HEK293T (cell line): ENCODE data around the gene LRIG2.
"Not testable (repeated sequence)": the region's sequence is repeated elsewhere in the genome, so short reads cannot be mapped to it uniquely, and the experiment has no call there.

ENCODE experiments used
- CTCF ChIA-PET: fragments of 350-600 bp; formaldehyde crosslinking; extraction: SDS; loops from one replicate; lab custom pipeline; 2021; ENCODE audit warnings: antibody characterized with exemption, inconsistent platforms; lab: Yijun Ruan, JAX
- POLR2A ChIA-PET: fragments of 350-600 bp; formaldehyde crosslinking; extraction: SDS; loops from one replicate; lab custom pipeline; 2020; ENCODE audit warnings: antibody characterized with exemption, inconsistent platforms; lab: Yijun Ruan, JAX
- DNase-seq: peaks from one replicate; pipeline ENCODE4 v3.0.0; 2012; ENCODE audit warnings: mixed read lengths; ENCODE audit errors: extremely low spot score
- ARNT ChIP-seq: fragments of 450-650 bp; IDR thresholded peaks from 2 replicates; pipeline ENCODE4 v1.6.1; 2017; ENCODE audit warnings: mild to moderate bottlenecking
- BHLHE40 ChIP-seq: fragments of 450-650 bp; IDR thresholded peaks from 2 replicates; pipeline ENCODE4 v1.6.1; 2016; ENCODE audit warnings: mild to moderate bottlenecking, moderate library complexity, borderline replicate concordance
- CTBP1 ChIP-seq: fragments of 450-650 bp; IDR thresholded peaks from 2 replicates; pipeline ENCODE4 v1.6.1; 2016; ENCODE audit warnings: borderline replicate concordance
- ELF4 ChIP-seq: fragments of 450-650 bp; IDR thresholded peaks from 2 replicates; pipeline ENCODE4 v1.6.1; 2017; ENCODE audit warnings: antibody characterized with exemption
- FOXA1 ChIP-seq: fragments of 450-650 bp; IDR thresholded peaks from 2 replicates; pipeline ENCODE4 v1.6.1; 2016; ENCODE audit warnings: mild to moderate bottlenecking
- FOXK2 ChIP-seq: fragments of 450-650 bp; IDR thresholded peaks from 2 replicates; pipeline ENCODE4 v1.6.1; 2016; ENCODE audit warnings: mild to moderate bottlenecking
- FOXM1 ChIP-seq: fragments of 450-650 bp; IDR thresholded peaks from 2 replicates; pipeline ENCODE4 v1.6.1; 2017; ENCODE audit warnings: mild to moderate bottlenecking, borderline replicate concordance
- HDGF ChIP-seq: fragments of 450-650 bp; IDR thresholded peaks from 2 replicates; pipeline ENCODE4 v1.6.1; 2017; ENCODE audit warnings: antibody characterized with exemption, borderline replicate concordance
- L3MBTL2 ChIP-seq: fragments of 450-650 bp; conservative IDR thresholded peaks from 2 replicates; pipeline ENCODE4 v1.6.1; 2016; ENCODE audit warnings: mild to moderate bottlenecking
- LEF1 ChIP-seq: fragments of 450-650 bp; IDR thresholded peaks from 2 replicates; pipeline ENCODE4 v1.6.1; 2017; ENCODE audit warnings: mild to moderate bottlenecking, borderline replicate concordance
- NFRKB ChIP-seq: fragments of 450-650 bp; IDR thresholded peaks from 2 replicates; pipeline ENCODE4 v1.6.1; 2016; ENCODE audit warnings: mild to moderate bottlenecking, moderate library complexity
- SP1 ChIP-seq: fragments of 450-650 bp; IDR thresholded peaks from 2 replicates; pipeline ENCODE4 v1.6.1; 2017
- SUZ12 ChIP-seq: fragments of 450-650 bp; IDR thresholded peaks from 2 replicates; pipeline ENCODE4 v1.6.1; 2016; ENCODE audit warnings: mild to moderate bottlenecking
- TARDBP ChIP-seq: fragments of 450-650 bp; IDR thresholded peaks from 2 replicates; pipeline ENCODE4 v1.6.1; 2016
- ZNF384 ChIP-seq: fragments of 450-650 bp; IDR thresholded peaks from 2 replicates; pipeline ENCODE4 v1.6.1; 2016
- TF ChIP-seq, protein P1 (sequence below): fragments of 450-650 bp; IDR thresholded peaks from 2 replicates; pipeline ENCODE4 v1.6.1; 2016

Gene LRIG2

DNA sequence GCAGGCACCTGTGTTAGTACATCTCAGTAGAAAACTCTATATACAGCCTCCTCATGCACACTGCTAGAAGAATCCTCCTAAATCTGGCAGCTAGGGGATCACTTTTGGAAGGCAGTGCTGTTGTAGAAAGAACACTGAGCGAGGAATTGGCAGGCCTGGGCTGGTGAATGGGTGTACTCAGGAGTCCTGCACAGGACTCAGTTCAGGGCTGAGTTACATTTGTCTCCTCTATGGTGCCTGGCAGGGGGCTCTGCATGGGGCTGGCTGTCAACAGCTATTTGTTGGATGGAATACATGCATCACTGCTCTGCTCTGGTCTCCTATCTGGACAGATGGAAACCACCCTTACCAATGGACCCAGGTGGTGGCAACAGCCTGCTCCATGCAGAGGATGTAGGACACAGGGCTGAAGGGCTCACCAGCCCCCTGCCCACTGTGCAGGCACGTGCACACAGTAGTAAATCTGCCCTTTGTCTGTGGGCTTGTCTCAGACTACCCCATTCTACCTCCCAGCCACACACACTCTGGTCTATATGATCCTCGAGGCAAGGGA is 74.2 kb downstream of the LRIG2 start:
- no peak for DNase-seq
- ChIA-PET CTCF (no interaction called here), POLR2A (interaction anchor here (0.9 to 1.3 kb wide), 2 partner anchors 243 to 665 kb away, joined by 3 read pairs; partner anchors contain the start of genes MAGI3 and RSBN1)
- TF ChIP-seq NFRKB, result no peak
- no peak for TF ChIP-seq HDGF
- TF ChIP-seq FOXM1, result no peak
- TF ChIP-seq SP1, result no peak
- no peak for TF ChIP-seq CTBP1
- no peak for TF ChIP-seq FOXK2
- TF ChIP-seq FOXA1, result no peak
- TF ChIP-seq L3MBTL2, result no peak
- no peak for TF ChIP-seq BHLHE40
- no peak for TF ChIP-seq ELF4
- TF ChIP-seq SUZ12, result no peak
- TF ChIP-seq, protein P1, sequence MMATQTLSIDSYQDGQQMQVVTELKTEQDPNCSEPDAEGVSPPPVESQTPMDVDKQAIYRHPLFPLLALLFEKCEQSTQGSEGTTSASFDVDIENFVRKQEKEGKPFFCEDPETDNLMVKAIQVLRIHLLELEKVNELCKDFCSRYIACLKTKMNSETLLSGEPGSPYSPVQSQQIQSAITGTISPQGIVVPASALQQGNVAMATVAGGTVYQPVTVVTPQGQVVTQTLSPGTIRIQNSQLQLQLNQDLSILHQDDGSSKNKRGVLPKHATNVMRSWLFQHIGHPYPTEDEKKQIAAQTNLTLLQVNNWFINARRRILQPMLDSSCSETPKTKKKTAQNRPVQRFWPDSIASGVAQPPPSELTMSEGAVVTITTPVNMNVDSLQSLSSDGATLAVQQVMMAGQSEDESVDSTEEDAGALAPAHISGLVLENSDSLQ, result no peak

DNA sequence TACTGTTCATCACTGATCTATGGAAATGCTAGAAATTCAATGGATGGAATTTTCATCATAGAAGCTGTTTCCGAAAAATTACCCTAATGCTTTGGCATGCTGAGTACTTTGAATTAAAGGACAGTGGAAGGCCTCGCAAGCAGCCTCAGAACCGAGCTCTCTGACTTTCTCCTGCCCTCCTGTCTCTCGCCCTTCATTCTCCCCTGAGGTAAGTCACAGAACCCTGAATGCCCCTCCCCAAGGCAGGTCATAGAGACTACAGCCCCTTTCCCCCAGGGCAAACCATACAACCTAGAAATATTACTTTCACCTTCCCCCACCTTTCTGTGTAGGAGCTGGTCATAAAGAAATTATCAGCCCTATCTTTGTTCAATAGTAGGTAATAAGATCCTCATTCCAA is 74.8 kb downstream of the LRIG2 start:
- CTCF ChIA-PET, result no interaction called here
- TF ChIP-seq FOXA1, result no peak
- DNase-seq, result no peak
- POLR2A ChIA-PET, result no interaction called here

DNA sequence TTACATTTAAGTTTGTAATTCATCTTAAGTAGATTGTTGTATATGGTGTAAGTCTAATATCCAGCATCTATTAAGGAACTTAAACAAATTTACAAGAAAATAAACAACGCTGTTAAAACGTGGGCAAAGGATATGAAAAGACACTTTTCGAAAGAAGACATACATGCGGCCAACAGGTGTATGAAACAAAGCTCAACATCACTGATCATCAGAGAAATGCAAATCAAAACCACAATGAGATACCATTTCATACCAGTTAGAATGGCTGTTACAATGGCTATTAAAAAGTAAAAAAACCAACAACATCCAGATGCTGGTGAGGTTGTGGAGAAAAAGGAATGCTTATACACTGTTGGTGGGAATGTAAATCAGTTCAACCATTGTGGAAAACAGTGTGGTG is 77.5 kb downstream of the LRIG2 start:
- DNase-seq, CTCF ChIA-PET, POLR2A ChIA-PET: not testable (repeated sequence)

DNA sequence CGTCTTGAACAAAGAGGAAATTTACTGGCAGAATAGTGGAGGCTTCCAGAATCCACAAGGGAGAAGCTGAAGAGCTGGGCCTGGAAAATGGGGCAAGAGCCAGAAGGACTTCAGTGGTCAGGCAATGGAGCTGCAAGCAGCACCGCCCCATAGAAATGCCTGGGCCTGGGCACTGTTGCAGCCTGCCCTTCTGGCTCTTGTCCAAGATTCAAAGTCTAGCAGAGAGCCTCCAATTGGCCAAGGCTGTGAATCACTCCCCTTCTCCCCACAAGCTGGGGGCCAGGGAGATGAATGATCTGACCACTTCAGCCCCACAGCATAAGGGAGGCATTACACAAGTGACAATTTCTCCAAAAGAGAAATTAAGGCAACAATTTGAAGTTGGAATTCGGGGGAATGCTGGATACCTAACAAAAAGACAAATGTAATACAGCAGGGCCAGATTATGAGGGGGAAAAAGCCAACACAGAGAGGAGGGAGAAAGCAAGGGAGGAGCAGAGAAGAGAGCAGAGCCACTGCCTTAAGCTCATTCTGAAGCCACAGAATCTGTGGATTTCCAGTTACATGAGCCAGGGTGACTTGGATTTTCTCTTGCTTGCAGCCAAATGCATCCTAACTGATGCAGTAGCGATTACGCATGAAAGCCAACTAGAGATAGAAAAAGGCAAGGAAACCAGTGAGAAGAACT is 80.3 kb downstream of the LRIG2 start:
- CTCF ChIA-PET, result no interaction called here
- POLR2A ChIA-PET, result no interaction called here

DNA sequence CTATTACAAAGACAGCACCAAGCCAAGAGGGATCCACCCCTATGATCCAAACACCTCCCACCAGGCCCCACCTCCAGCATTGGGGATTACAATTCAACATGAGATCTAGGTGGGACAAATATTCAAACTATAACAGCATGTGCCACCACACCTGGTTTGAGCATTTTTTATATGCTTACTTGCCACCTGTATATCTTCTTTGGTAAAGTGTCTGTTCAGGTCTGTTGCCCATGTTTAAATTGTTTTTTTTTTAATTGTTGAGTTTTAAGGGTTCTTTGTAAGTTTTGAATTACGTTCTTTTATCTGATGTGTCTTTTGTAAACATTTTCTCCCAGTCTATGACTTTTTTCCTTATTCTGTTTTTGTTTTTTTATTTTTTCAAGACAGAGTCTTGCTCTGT is 83.4 kb downstream of the LRIG2 start:
- ChIA-PET CTCF (no interaction called here), POLR2A (no interaction called here)
- TF ChIP-seq BHLHE40, result no peak
- no peak for TF ChIP-seq LEF1
- TF ChIP-seq HDGF, result no peak
- TF ChIP-seq SP1, result no peak
- no peak for TF ChIP-seq FOXK2
- no peak for TF ChIP-seq NFRKB
- TF ChIP-seq TARDBP, result no peak
- no peak for TF ChIP-seq ZNF384
- TF ChIP-seq ARNT, result no peak
- TF ChIP-seq L3MBTL2, result no peak
- TF ChIP-seq CTBP1, result no peak
- DNase-seq, result no peak

More for the DNA sequence above, 80.3 kb downstream of the LRIG2 start:
- no peak for DNase-seq
- TF ChIP-seq FOXA1 (no peak), ARNT (no peak), CTBP1 (no peak), L3MBTL2 (no peak), FOXM1 (no peak), HDGF (no peak), BHLHE40 (no peak), ZNF384 (no peak), SUZ12 (no peak)
- TF ChIP-seq, protein P1, result no peak

DNA sequence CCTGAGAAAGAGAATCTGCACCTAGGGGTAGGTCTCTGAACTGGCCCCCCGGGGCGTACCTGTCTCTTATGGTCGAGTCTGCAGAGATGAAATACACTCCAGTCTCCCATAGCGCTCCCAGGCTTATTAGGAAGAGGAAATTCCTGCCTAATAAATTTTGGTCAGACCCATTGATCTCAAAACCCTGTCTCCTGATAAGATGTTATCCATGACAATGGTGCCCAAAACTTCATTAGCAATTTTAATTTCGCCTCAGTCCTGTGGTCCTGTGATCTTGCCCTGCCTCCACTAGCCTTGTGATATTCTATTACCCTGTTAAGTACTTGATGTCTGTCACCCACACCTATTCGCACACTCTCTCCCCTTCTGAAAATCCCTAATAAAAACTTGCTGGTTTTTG is 85.7 kb downstream of the LRIG2 start:
- CTCF ChIA-PET, DNase-seq: not testable (repeated sequence)

DNA sequence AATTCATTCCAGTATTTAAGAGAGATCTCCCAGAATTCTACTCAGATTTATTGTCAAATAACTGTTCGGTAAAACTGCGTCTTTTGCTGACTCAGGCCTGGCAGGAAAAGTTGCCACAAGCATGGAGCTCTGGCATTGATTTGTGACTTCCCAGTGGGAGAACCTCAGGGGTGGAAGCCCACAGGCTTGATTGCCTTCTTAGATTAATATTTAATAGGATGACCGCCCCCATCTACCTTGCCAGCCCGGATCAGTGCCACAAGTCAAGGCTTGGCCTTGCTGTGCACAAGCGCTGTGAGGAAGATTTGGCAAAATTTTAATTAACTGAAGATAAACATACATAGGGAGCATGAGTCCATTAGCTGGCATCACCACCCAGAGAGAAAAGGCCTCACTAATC is 93.5 kb downstream of the LRIG2 start:
- ChIA-PET POLR2A (interaction anchor here (0.6 kb wide), 1 partner anchor 11 kb away, joined by 3 read pairs; no protein-coding TSS in a partner anchor), CTCF (no interaction called here)
- no peak for DNase-seq
- TF ChIP-seq ARNT (no peak), L3MBTL2 (no peak), FOXM1 (no peak), LEF1 (no peak), ELF4 (no peak)

More for the DNA sequence above, 85.7 kb downstream of the LRIG2 start:
- POLR2A ChIA-PET, result not testable (repeated sequence)

DNA sequence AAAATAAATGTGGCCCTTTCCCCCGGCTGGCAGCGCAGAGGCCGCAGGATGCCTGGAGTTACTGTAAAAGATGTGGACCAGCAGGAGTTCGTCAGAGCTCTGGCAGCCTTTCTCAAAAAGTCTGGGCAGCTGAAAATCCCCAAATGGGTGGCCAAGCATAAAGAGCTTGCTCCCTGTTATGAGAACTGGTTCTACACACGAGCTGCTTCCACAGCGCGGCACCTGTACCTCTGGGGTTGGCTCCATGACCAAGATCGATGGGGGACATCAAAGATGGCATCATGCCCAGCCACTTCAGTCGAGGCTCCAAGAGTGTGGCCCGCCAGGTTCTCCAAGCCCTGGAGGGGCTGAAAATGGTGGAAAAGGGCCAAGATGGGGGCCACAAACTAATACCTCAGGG is 95.9 kb downstream of the LRIG2 start:
- no peak for DNase-seq
- ChIA-PET CTCF (no interaction called here), POLR2A (no interaction called here)
- TF ChIP-seq HDGF (no peak), L3MBTL2 (no peak), SP1 (no peak), ZNF384 (no peak), LEF1 (no peak), NFRKB (no peak), TARDBP (no peak), SUZ12 (no peak), BHLHE40 (no peak), FOXA1 (no peak)
- TF ChIP-seq, protein P1, result no peak
